ENCODE data around the gene POP4.

- TF ChIP-seq EZH2 (IDR thresholded peaks at IDR 0.05; ENCODE audit: borderline replicate concordance) (no peak), EZH2phosphoT487 (IDR thresholded peaks at IDR 0.05; ENCODE audit: low read depth, severe bottlenecking, unreplicated experiment) (no peak)
- TF ChIP-seq, protein P1, sequence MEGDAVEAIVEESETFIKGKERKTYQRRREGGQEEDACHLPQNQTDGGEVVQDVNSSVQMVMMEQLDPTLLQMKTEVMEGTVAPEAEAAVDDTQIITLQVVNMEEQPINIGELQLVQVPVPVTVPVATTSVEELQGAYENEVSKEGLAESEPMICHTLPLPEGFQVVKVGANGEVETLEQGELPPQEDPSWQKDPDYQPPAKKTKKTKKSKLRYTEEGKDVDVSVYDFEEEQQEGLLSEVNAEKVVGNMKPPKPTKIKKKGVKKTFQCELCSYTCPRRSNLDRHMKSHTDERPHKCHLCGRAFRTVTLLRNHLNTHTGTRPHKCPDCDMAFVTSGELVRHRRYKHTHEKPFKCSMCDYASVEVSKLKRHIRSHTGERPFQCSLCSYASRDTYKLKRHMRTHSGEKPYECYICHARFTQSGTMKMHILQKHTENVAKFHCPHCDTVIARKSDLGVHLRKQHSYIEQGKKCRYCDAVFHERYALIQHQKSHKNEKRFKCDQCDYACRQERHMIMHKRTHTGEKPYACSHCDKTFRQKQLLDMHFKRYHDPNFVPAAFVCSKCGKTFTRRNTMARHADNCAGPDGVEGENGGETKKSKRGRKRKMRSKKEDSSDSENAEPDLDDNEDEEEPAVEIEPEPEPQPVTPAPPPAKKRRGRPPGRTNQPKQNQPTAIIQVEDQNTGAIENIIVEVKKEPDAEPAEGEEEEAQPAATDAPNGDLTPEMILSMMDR (IDR thresholded peaks at IDR 0.05; ENCODE audit: poor library complexity): no peak
These were observed 19.7 kb upstream of the POP4 start for GRCh38 chr19:29586401-29586800.

All from hepatocyte (in vitro differentiated cells).